ENCODE measurements around the gene MUC4. TPM values are rescaled to one million over a fixed set of nuclear protein-coding genes. Genes with fewer than 3 reads are reported as not detected.

The MUC4 gene
- total RNA-seq, 1 experiment from 2014 or later: not detected

- no peaks in the 10 kb centered on the region for H3K4me1 ChIP-seq (ENCODE audit: insufficient read depth, low read length)
- TF ChIP-seq, protein P1, sequence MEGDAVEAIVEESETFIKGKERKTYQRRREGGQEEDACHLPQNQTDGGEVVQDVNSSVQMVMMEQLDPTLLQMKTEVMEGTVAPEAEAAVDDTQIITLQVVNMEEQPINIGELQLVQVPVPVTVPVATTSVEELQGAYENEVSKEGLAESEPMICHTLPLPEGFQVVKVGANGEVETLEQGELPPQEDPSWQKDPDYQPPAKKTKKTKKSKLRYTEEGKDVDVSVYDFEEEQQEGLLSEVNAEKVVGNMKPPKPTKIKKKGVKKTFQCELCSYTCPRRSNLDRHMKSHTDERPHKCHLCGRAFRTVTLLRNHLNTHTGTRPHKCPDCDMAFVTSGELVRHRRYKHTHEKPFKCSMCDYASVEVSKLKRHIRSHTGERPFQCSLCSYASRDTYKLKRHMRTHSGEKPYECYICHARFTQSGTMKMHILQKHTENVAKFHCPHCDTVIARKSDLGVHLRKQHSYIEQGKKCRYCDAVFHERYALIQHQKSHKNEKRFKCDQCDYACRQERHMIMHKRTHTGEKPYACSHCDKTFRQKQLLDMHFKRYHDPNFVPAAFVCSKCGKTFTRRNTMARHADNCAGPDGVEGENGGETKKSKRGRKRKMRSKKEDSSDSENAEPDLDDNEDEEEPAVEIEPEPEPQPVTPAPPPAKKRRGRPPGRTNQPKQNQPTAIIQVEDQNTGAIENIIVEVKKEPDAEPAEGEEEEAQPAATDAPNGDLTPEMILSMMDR (conservative IDR thresholded peaks at IDR 0.05; ENCODE audit: low read depth, low read length): no peak
- TF ChIP-seq EZH2phosphoT487 (IDR thresholded peaks at IDR 0.05; ENCODE audit: borderline replicate concordance, low read length) (no peak), EZH2 (IDR thresholded peaks at IDR 0.05; ENCODE audit: low read length, unreplicated experiment) (no peak)
- H2AFZ ChIP-seq (ENCODE audit: low read length): no peak overlapping the region
- no peaks in the 10 kb centered on the region for H4K20me1 ChIP-seq (ENCODE audit: low read length)
- no peaks in the 10 kb centered on the region for H3K36me3 ChIP-seq (ENCODE audit: low read depth, low read length)
- DNase-seq (no peak), ATAC-seq (no peak)
- ChIA-PET CTCF (no interaction called here), POLR2A (ENCODE audit: unreplicated experiment) (no interaction called here)
- no peak overlapping the region for H3K4me2 ChIP-seq (ENCODE audit: low read length)
- H3F3A ChIP-seq (ENCODE audit: low read length, unreplicated experiment): no peaks in the 10 kb centered on the region
- H3K27me3 ChIP-seq (ENCODE audit: low read length): peaks cover 14% of the 10 kb centered on the region; the same call in 1 of the 2 replicates
- no peak overlapping the region for H3K27ac ChIP-seq (ENCODE audit: low read length)
- intact Hi-C loops (cut with micrococcal nuclease): no loop called here
- H3K4me3 ChIP-seq (ENCODE audit: low read length): no peak overlapping the region
- no TSS peak for BruUV-seq (replicated peaks)
- H3K9me2 ChIP-seq (replicated peaks; ENCODE audit: low read length): no peaks in the 10 kb centered on the region
- H3K9me3 ChIP-seq (ENCODE audit: low read length): no peaks in the 10 kb centered on the region
- H3K79me2 ChIP-seq (ENCODE audit: low read length): no peaks in the 10 kb centered on the region
- H3K9ac ChIP-seq (ENCODE audit: low read length): no peak overlapping the region
Observed at GRCh38 chr3:195755391-195755790, 56.3 kb downstream of the MUC4 start.

GRCh38 chr3:195754906-195755305, 56.8 kb downstream of the MUC4 start:
- BruUV-seq (replicated peaks): no TSS peak
- no peak for ATAC-seq
- POLR2A ChIA-PET (ENCODE audit: unreplicated experiment): no interaction called here

DNA sequence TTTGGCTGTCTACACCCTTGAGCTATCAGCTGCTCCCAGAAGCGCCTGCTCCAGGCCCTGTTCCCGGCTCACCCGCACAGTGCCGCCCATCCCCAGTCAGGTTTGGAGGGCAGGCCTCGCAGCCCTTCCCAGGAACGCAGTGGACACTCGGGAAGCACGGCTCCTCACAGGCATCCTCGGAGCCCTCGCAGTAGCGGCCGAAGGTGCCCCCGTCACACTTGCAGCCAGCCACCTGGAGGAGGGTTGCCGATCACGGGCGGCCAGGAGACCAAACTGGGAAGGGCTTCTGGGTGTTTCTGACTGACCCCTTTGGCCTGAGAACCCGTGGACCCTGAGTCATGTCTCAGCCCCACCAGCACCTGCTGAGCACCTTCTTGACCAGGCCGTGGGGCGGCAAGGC, 57.6 kb downstream of the MUC4 start:
- no peak overlapping the region for H3K9ac ChIP-seq (ENCODE audit: low read length)
- no peaks in the 10 kb centered on the region for H3K4me1 ChIP-seq (ENCODE audit: insufficient read depth, low read length)
- ChIA-PET CTCF (no interaction called here), POLR2A (ENCODE audit: unreplicated experiment) (no interaction called here)
- no peaks in the 10 kb centered on the region for H3K36me3 ChIP-seq (ENCODE audit: low read depth, low read length)
- DNase-seq (no peak), ATAC-seq (no peak)
- no peaks in the 10 kb centered on the region for H3K9me3 ChIP-seq (ENCODE audit: low read length)
- TF ChIP-seq, protein P1 (conservative IDR thresholded peaks at IDR 0.05; ENCODE audit: low read depth, low read length): no peak
- TF ChIP-seq EZH2phosphoT487 (IDR thresholded peaks at IDR 0.05; ENCODE audit: borderline replicate concordance, low read length): no peak
- no peak for TF ChIP-seq EZH2 (IDR thresholded peaks at IDR 0.05; ENCODE audit: low read length, unreplicated experiment)
- H3F3A ChIP-seq (ENCODE audit: low read length, unreplicated experiment): no peaks in the 10 kb centered on the region
- H3K9me2 ChIP-seq (replicated peaks; ENCODE audit: low read length): no peaks in the 10 kb centered on the region
- no peak overlapping the region for H2AFZ ChIP-seq (ENCODE audit: low read length)
- no peak overlapping the region for H3K4me2 ChIP-seq (ENCODE audit: low read length)
- peaks cover 12% of the 10 kb centered on the region; the same call in 1 of the 2 replicates for H3K27me3 ChIP-seq (ENCODE audit: low read length)
- no peak overlapping the region for H3K4me3 ChIP-seq (ENCODE audit: low read length)
- BruUV-seq (replicated peaks): no TSS peak
- intact Hi-C loops (cut with micrococcal nuclease): no loop called here
- H4K20me1 ChIP-seq (ENCODE audit: low read length): no peaks in the 10 kb centered on the region
- no peaks in the 10 kb centered on the region for H3K79me2 ChIP-seq (ENCODE audit: low read length)
- no peak overlapping the region for H3K27ac ChIP-seq (ENCODE audit: low read length)

More at GRCh38 chr3:195754906-195755305, 56.8 kb downstream of the MUC4 start:
- no peak for DNase-seq
- intact Hi-C loops (cut with micrococcal nuclease): no loop called here
- TF ChIP-seq EZH2 (IDR thresholded peaks at IDR 0.05; ENCODE audit: low read length, unreplicated experiment) (no peak), EZH2phosphoT487 (IDR thresholded peaks at IDR 0.05; ENCODE audit: borderline replicate concordance, low read length) (no peak)
- TF ChIP-seq, protein P1 (conservative IDR thresholded peaks at IDR 0.05; ENCODE audit: low read depth, low read length): no peak
- Histone ChIP-seq H3K9ac (ENCODE audit: low read length) (no peak overlapping the region), H2AFZ (ENCODE audit: low read length) (no peak overlapping the region), H3K36me3 (ENCODE audit: low read depth, low read length) (no peaks in the 10 kb centered on the region), H3K4me1 (ENCODE audit: insufficient read depth, low read length) (no peaks in the 10 kb centered on the region), H3K4me2 (ENCODE audit: low read length) (no peak overlapping the region), H3K4me3 (ENCODE audit: low read length) (no peak overlapping the region), H3K27me3 (ENCODE audit: low read length) (peaks cover 14% of the 10 kb centered on the region; the same call in 1 of the 2 replicates), H3K9me2 (replicated peaks; ENCODE audit: low read length) (no peaks in the 10 kb centered on the region), H3K9me3 (ENCODE audit: low read length) (no peaks in the 10 kb centered on the region), H3K79me2 (ENCODE audit: low read length) (no peaks in the 10 kb centered on the region), H3F3A (ENCODE audit: low read length, unreplicated experiment) (no peaks in the 10 kb centered on the region), H3K27ac (ENCODE audit: low read length) (no peak overlapping the region), H4K20me1 (ENCODE audit: low read length) (no peaks in the 10 kb centered on the region)
- CTCF ChIA-PET: no interaction called here
